HPDE6-E6E7 (cell line): ENCODE measurements around the gene JAML.
"Not testable (repeated sequence)": the region's sequence is repeated elsewhere in the genome, so short reads cannot be mapped to it uniquely, and the experiment has no call there.

Source experiments
- DNase-seq: peaks from one replicate; pipeline ENCODE4 v3.0.0; 2011; ENCODE audit warnings: missing footprints; ENCODE audit errors: extremely low spot score

JAML gene

DNA sequence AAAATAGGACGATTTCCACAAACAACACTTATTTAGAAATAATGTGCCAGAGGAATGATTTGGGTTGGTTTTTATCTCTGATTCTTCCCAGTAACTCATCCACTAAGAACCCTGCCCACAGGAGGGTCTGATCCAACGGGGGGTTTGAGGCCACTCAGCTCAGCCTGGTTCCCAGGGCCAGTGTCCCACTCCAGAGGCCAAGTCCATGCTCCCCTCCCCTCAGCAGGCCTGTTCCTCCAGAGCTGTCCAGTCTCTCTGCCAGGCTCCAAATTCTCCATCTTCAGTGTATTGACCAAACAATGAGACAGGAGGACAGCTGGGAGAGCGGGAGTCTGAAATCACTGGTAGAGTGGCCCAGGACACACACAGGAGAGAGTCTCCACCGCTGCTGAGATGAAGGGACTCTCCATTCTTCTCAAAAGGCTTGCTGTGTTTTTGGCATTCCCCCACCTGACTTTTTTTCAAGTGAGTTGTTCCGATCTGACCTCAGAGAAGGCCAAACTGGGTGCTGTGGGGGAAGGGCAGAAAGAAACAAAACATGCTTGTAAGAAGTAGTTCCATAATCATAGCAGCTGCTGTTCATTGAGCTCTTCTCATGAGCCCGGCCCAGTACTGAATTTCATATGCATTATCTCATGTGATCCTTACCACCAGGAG, 30.8 kb downstream of the JAML start:
- DNase-seq: no peak

DNA sequence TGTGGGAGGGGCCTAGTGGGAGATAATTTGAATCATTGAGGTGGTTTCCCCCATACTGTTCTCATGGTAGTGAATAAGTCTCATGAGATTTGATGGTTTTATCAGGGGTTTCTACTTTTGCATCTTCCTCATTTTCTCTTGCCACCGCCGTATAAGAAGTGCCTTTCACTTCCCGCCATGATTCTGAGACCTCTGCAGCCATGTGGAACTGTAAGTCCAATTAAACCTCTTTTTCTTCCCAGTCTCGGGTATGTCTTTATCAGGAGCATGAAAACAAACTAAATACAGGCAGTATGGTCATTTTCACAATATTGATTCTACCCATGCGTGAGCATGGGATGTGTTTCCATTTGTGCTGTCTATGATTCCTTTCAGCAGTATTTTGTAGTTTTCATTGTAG, 32.0 kb downstream of the JAML start:
- not testable (repeated sequence) for DNase-seq

DNA sequence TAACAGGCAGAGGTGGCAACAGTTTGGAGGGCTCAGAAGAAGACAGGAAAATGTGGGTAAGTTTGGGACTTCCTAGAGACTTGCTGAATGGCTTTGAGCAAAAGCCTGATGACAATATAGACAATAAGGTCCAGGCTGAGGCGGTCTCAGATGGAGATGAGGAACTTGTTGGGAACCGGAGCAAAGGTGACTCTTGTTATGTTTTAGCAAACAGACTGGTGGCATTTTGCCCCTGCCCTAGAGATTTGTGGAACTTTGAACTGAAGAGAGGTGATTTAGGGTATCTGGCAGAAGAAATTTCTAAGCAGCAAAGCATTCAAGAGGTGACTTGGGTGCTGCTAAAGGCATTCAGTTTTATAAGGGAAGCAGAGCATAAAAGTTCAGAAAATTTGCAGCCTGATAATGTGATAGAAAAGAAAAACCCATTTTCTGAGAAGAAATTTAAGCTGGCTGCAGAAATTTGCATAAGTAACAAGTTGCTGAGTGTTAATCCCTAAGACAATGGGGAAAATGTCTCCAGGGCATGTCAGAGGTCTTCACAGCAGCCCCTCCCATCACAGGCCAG, 33.8 kb downstream of the JAML start:
- not testable (repeated sequence) for DNase-seq

DNA sequence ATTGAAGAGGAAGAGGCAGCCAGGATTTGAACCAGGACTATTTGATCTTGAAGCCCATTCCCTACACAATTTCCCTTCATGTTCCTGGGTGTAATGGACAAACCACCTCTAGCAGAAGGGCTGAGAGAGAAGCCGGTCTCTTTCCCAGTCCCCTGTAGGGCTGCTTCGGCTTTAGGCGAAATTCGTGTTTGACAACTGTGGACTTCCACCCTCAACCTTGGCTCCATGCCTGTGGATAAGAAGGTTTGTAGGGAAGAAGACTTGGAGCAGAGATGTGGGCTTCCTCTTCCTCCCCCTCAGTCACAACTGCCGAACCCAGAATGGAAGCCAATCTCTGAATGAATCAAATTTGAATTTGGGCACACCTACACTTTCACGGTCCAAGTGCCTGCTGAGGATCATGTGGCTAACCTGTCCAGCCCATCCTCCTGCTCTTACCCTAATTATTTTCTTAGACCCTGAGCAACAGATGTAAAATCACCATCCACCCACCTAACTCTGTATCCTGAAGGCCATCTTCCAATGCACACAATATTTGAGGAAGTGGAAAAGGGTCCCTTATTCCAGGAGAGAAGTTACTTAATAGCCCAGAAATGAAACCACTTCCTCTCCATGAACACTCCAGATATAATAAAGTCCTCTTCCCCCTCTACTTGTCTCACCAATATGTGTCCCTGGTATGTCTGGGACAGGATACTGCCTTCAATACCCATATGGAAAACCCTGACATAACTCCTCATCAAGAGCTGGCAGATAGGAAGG, 38.3 kb downstream of the JAML start:
- no peak for DNase-seq

DNA sequence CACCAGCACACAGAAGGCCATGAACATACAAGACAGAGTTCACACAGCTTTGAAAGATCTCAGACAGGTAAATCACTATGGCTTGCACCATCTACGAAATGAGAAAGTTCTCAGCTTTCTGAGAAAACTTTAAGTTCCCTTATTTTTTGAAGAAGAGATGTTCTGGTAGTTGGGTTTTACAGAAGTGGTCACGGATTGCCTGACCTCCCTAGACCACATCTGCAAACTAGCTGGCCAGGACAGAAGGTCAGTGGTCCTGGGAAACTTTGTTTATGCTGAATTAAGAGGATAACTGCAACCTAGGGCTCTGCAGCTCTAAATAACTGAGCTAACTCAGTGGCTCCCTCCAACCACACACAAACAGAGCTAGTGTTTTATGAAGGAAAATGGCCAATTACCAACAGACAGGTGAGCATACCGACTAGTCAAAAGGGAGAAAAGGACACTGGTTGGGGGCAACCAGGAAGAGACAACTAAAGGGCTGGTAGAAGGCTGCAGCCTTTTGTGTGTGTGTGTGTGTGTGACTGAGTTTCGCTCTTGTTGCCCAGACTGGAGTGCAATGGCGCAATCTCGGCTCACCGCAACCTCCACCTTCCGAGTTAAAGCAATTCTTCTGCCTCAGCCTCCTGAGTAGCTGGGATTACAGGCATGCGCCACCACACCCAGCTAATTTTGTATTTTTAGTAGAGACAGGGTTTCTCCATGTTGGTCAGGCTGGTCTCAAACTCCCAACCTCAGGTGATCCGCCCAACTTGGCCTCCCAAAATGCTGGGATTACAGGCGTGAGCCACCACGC, 39.8 kb downstream of the JAML start:
- DNase-seq: no peak

DNA sequence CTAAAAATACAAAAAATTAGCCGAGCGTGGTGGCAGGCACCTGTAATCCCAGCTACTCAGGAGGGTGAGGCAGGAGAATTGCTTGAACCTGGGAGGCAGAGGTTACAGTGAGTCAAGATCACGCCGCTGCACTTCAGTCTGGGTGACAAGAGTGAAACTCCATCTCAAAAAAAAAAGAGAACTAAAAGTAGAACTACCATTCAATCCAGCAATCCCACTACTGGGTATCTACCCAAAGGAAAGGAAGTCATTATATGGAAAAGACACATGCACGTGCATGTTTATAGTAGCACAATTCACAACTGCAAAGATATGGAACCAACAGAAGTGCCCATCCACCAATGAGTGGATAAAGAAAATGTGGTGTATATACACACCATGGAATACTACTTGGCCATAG, 41.1 kb downstream of the JAML start:
- not testable (repeated sequence) for DNase-seq

DNA sequence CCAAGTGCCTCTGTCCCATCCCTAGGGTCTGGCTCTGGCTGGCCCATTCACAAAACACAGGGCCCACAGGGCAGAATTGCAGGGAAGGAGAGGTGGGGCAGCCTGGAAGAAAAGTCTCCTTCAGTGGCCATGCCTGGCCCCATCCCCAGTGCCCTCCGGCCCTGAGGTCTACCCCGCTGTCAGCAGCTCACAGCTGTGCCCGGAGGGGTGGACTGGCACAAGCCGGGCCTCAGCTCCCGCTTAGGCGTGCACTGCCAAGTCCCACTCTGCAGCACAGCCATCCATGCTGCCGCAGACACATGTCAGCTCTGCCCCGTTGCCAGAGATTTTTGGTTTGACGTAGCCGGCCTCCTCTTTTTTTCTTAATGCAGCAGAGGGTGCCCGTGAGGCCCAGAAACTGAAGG, 44.5 kb downstream of the JAML start:
- no peak for DNase-seq

DNA sequence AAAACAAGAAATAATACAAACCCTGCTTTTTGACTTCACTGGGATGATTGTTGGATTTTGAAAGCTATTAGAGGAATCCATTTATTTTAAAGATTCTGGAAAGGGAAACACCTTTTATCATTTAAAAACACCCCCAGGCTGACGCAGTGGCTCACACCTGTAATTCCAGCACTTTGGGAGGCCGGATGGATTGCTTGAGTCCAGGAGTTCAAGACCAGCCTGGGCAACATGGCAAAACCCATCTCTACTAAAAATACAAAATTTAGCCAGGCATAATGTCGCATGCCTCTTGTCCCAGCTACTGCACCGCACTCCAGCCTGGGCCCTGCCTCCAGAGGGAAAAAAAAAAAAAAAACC, 48.1 kb downstream of the JAML start:
- no peak for DNase-seq

DNA sequence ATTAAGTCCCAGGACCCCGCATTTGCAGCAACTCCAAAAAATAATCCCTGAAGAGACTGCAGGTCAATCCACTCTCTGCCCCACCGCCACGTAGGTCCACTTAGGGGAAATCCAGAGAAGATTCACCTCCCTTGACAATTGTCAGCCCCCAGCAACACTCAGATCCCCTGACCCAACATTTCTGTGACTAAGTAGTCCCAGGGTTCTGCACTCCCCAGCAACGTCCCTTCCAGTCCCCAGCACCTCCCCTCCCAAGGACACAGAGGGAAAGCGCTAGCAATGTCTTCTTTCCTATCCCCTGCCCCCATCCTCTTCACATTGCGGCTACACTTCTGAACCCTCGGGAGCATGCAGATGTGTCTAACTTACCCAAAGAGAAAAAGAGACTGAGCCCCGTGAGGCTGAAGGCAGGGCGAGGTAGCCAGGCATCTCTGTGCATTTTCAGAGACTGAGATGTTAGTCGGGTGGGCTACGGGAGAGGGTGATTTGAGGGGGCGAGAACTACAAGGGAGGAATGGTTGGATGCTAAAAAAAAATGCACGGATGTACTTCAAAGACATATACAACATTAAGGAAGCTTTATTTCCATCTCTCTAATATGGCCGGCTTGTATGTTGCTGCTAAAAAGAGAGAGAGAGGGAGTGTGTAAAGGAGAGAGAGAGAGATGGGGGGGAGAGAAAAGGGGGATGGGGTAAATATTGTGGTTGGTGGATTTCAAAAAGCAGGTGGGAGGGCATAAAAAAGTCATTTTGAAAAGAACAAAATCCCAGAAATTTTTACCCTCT, 48.6 kb downstream of the JAML start, which contains the start of gene SCN2B:
Gene SCN2B, minus strand, starts transcription at position 647 of the 785 bp plus-strand sequence. Its CDS starts 208 bp downstream, at position 439.
- DNase-seq: no peak

DNA sequence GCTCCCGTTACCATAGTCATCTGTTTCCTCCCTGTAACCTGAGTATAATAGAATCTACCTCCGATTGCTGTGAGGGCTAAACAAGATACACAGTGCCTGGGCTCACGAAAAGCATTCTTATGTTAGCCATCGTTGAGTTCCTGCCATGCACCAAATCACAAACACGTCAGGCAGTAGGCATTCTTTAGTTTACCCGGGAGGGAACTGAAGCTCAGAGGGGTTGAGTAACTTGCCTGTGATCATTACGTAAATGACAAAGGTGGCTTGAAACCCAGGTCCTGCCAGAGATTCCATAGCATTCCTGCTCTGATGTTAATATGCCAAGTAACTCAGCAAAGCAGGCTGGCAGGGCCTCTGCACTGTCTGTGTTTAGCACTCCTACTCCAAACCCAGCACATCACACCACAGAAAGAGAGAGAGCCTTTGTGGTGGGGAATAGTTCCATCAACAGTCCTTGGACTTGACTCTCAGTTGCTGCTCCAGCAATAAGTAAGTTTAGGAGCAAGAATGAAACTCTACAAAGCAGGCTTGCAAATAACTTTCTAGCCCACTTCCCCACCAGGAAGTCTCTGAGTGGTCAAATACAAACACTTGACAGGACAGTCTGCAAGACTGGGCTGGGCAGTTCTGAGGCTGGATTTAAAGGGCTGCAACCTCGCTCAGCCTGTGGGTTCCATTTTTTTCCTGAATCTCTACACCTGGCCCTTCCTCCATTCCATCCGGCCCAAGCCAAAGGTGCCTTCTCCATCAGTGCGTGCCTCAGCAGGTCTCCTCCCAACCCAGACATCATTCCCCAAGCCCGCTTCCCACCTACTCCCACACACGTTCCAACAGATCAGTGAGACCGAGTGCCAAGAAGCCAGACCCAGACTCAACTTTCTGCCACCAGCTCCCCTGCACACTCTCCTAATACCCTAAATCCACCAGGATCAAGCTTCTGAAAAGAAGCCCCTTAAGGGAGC, 49.5 kb downstream of the JAML start:
- DNase-seq: peak; percentile 34

DNA sequence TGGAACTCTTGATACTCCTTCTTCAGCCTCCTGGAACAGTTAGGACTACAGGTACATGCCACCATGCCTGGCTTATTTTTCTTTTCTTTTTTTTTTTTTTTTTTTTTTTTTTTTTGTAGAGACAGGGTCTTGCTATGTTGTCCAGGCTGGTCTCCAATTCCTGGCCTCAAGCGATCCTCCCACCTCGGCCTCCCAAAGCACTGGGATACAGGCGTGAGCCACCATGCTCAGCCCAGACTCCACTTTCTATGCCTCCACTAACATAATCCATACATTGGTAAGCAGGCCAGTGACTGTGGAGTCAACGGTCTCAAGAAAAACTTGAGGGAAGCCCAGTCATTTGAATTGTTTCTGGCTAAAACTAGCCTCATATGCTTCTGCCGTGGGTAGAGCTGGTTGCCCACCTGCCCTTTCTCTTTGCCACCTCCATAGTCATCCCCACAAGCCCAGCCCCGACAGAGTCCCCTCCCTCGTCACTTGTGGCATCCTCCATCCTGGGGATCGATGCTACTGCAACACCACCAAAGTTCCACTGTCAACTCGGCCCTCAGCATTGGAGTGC, 50.7 kb downstream of the JAML start:
- DNase-seq: no peak

DNA sequence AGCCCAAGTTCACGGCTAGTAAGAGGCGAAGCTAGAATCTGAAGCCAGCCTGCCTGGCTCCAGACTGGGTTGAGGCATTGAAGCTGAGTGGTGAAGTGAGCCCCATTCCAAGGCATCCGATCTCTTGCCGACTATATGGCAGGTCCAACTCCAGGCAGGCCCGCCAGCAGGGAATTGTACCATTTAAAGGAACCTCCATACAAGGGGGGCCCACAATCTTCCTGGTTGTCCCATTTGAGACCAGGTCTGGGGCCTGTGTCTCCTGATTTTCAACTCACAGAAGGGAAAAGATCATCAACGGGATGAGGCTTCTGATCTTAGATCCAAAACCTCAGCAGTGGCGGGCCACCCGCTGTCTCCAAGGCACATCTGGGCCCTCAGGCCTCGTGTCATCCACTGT, 52.5 kb downstream of the JAML start:
- DNase-seq: no peak

DNA sequence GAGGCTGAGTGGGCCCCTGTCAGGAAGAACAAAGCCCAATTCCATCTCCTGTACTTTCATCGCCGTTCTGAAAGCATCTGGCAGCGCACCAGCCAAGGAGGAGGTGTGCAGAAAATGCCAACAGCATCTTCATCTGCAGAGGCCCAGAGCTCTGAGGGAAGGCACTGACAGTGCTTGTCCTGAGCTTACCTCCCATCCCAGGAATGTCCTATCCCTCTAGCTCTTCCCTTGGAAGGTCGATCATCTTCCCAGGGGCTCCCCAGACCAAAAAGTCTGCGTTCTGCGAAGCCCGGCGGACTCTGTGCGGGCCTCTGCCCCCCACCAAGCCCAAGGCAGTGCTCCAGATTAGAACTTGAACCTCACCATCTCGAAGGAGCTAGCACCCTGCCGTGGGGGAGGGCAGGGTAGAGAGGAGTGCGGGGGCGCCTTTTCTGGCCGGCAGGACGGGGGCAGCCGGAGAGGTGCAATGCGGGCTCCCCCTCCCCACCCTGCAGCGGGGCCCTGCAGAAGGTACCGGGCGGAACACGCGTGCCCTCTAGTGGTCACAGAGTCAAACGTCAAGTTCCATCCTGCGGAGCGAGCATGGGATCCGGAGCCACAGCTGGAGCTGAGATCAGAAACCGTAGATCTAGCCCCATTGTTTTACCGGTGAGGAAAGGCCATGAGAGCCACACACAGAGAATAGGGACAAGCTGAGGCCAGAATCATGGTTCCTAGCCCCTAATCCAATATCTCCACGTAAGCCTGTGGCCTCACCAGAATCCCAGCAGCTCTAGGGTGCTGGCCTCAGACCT, 53.3 kb downstream of the JAML start:
- peak; percentile 71 for DNase-seq

DNA sequence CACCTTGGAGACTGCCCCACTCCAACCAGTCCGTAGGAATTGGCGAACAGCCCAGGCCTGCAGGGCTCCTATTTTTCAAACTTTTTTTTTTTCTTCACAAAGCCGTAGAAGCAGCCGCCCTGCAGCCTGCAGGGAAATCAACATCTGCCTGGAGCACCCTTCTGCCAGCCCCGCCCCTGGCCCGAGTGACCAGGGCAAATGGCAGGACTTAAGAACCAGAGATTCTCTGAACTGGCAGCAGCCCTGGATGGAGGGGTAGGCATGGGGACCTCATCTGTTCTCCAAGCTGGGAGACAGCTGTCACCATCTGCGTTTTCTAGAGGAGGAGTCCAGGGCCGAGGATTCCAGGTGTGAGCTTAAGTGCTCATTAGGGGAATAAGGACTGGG, 53.9 kb downstream of the JAML start:
- DNase-seq: no peak

DNA sequence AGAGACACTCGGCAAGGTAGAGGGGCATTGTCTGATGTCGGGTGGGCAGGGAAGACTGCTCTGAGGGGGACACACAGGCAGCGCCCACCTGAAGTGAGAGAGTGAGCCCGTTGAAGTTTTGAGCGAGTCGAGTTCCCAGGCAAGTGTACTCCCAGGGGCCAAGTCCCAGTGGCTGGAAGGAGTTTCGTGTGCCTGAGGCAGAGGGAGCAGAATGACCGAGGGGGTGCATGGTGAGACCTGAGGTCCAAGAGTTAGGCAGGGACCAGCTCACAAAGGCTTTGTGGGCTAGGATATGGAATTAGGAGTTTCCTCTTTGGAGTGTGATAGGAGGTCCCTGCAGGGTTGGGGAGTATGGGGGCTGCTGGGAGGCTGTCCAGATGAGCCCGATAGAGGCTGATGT, 54.6 kb downstream of the JAML start:
- DNase-seq: no peak

DNA sequence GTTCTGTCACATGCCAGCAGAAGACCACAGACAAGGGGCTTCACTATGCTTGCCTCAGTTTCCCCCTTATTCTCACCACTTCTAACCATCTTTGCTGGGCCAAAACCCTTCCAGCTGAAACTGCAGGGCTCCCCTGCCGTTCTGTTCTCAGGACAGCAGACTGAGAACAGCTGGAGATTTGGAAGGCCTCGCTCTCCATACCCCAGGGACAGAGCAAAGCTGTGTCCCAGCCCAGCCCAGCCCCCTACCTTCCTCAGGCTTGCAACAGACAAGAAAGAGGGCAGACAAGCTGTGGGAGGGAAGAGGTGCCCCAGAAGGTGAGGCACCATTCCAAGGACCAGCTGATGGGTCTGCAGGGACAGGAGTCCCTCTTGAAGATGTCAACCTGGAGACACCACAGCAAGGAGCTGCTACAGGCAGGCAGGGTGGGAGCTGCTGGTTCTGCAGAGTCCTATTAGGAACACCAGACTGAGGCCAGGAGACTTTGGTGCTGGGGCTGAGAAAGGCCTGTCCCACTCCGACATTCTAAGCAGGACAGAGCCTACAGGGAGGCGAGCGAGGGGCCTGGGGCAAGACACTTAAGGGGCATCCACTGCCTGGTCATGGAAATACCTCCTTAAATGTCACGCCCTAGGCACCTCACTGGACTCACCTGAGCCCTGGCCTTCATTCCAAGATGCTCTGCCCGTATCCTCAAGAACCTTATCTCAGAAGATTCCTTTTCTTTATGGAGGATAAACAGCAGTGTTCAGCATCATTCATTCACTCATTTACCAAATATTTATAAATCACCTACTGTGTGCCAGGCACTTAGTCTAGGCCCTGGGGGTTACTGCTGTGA, 55.3 kb downstream of the JAML start:
- no peak for DNase-seq

DNA sequence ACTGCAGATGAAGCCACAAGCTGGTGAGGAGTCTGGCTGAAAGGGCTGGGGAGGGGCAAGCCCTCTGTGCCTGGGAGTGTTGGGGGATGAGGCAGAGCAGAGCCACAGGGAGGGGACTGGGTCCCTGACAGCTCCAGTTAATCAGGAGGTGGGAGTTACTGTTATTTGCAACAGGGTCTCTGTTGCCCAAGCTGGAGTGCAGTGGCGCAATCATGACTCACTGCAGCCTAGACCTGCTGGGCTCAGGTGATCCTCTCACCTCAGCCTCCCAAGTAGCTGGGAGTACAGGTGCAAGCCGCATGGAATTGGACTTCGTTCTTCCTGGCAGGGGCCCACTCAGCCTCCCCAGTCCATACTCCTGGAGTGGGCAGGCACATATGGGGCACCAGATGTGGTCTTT, 56.1 kb downstream of the JAML start:
- no peak for DNase-seq

DNA sequence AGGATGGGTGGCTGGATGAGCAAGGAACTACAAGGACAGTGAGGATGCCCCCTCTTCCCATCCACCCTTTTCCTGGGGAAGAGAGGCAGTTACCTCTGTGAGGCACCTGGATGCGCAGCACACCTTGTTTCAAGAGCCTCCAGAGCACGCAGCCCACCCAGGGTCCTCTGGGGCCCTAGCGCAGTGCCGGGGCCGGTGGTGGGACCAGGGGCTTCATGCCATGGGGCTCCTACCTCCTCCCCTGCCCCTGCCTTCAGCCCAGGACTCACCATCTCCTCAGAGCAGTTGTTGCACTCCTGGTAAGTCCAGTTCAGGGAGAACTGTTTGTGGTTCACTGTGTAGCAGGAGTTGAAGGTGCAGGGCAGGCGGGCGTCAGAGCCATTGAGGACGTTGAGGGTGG, 56.5 kb downstream of the JAML start:
- DNase-seq: no peak
